ENCODE data around the gene ADGRL1.

DNA sequence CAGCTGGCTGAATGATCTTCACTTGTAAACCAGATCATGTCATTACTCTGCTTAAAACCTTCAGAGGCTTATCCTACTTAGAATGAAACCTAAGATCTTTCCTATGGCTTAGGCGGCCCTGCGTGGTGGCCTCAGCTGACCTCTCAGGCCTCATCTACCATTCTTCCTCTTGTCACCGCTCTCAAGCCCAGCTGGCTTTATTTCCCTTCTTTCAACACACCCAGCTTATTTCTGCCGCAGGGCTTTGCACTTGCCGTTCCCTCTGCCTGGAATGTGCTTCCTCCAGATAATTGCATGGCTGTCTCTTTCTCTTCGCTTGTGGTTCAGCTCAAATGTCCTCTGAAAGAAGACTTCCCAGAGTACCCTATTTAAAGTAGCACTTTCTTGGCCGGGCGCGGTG, 66.0 kb downstream of the ADGRL1 start:
- TF ChIP-seq, protein P1, sequence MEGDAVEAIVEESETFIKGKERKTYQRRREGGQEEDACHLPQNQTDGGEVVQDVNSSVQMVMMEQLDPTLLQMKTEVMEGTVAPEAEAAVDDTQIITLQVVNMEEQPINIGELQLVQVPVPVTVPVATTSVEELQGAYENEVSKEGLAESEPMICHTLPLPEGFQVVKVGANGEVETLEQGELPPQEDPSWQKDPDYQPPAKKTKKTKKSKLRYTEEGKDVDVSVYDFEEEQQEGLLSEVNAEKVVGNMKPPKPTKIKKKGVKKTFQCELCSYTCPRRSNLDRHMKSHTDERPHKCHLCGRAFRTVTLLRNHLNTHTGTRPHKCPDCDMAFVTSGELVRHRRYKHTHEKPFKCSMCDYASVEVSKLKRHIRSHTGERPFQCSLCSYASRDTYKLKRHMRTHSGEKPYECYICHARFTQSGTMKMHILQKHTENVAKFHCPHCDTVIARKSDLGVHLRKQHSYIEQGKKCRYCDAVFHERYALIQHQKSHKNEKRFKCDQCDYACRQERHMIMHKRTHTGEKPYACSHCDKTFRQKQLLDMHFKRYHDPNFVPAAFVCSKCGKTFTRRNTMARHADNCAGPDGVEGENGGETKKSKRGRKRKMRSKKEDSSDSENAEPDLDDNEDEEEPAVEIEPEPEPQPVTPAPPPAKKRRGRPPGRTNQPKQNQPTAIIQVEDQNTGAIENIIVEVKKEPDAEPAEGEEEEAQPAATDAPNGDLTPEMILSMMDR (IDR thresholded peaks at IDR 0.05; ENCODE audit: low read depth, low read length) = no peak
- TF ChIP-seq POLR2A (IDR thresholded peaks at IDR 0.05; ENCODE audit: extremely low read depth, insufficient read length) = no peak
